Measurements from ENCODE around the gene DHFR.
A peak's percentile ranks its signal among the peaks of the same experiment; 100 is the strongest.
"Not testable (repeated sequence)": the region's sequence is repeated elsewhere in the genome, so short reads cannot be mapped to it uniquely, and the experiment has no call there.

Gene DHFR

DNA sequence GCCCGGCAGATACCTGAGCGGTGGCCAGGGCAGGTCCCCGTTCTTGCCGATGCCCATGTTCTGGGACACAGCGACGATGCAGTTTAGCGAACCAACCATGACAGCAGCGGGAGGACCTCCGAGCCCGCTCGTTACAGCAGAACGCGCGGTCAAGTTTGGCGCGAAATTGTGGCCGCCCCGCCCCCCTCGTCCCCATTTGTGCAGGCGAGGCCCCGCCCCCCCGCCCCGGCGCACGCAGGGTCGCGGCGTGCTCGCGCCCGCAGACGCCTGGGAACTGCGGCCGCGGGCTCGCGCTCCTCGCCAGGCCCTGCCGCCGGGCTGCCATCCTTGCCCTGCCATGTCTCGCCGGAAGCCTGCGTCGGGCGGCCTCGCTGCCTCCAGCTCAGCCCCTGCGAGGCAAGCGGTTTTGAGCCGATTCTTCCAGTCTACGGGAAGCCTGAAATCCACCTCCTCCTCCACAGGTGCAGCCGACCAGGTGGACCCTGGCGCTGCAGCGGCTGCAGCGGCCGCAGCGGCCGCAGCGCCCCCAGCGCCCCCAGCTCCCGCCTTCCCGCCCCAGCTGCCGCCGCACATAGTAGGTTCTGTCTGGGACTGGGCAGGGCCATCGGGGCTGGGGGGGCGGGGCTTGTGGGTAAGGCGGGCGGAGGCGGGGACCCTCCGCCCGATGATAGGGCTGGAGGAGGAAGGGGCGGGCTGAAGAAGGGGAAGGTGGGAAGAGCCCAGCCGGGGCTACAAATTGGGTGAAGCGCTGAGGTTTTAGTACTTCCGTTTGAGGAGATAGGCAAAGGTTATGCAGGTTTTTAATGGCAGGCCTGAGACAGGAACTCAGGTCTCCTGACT lies at the start of gene DHFR, which contains the start of gene MSH3:
TSS of gene DHFR (minus strand) at position 593 of the 840 bp plus-strand sequence. CDS start at position 99, 494 bp downstream.
TSS of gene MSH3 (plus strand) at position 262 of the 840 bp plus-strand sequence. CDS start at position 338, 76 bp downstream.
- peak; percentile 78 to 85 for DNase-seq (ENCODE audit: extremely low read depth in 1 of 2, low read depth in 1 of 2)

DNA sequence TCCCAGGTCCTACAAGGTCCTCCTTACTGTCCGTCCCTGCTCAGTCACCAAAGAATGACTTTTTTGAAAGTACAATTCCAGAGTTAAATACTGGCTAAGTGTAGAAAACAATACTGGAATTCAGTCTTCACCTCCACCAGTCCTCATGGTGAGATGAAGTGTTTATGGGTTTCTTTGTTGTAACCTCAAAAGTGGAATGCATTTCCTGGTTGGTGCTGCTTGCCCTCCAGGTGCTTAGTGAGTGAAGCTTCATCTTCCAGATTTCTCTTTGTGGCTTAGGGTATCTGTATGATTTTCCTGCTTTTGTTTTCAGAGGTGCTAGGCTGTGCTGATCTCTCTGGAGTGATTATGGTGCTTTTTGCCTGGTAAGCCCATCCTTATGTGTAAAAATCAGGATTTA lies 49.4 kb upstream of the DHFR start:
- no peak for DNase-seq (ENCODE audit: extremely low read depth in 1 of 2, low read depth in 1 of 2)

DNA sequence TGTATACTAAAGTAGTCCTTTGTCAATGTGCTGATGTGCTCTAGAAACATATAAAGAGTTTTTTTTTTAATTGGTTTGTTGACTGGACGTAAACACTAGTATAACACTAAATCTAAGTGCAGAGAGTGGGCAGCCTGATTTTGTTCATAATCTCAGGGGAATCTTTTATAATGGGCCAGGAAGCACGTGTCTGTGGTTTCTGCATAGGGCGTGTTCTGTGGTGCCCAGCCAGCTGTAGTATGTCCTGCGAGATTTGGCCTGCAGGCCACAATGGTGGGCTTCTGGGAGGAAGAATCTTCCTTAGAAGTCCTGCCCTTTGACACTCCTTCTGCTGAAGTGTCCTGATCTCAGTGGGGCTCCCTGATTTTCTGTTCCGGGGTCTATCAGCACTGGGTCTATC lies 49.0 kb upstream of the DHFR start:
- DNase-seq (ENCODE audit: extremely low read depth in 1 of 2, low read depth in 1 of 2): no peak

DNA sequence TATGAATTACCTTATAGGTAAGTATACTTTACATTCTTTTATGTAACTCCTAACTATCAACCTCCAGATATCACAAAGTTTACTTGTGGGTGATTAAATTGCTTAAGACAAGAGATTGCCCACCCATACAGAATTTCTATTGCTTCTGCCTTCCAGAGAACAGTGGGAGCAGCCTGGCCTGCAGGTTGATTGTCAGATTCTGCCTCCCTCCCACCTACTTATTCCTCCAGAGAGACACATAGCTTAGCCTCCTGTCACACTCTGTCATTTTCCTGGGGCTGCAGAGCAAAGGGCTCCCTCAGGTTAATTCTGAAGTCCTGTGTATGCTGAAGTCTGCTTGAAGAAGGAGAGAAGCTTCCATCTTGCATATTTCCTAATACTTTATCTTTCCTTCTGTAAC lies 48.5 kb upstream of the DHFR start:
- no peak for DNase-seq (ENCODE audit: extremely low read depth in 1 of 2, low read depth in 1 of 2)

DNA sequence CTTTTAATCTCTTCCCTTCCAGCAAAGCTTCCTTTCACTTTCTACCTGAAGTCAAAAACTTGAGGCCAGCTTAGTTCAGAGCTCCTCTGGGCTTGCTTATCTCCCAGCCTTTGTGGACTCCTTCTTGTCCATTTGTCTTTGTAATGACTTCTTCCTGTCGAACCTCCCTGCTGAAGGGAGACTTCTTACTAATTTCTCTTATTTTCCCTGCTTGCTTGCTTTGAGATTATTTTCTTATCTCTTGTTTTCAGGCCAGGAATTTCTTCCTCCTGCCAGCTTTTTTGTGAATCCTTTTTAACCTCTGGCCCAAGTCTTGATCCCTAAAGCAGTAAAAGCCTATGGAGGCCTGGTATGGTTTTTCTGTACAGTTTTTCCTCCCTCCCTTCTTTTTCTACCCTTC lies 46.8 kb upstream of the DHFR start:
- DNase-seq (ENCODE audit: extremely low read depth in 1 of 2, low read depth in 1 of 2): no peak

GRCh38 chr5:80698369-80698768 lies 43.6 kb upstream of the DHFR start:
- no peak for DNase-seq (ENCODE audit: extremely low read depth in 1 of 2, low read depth in 1 of 2)

DNA sequence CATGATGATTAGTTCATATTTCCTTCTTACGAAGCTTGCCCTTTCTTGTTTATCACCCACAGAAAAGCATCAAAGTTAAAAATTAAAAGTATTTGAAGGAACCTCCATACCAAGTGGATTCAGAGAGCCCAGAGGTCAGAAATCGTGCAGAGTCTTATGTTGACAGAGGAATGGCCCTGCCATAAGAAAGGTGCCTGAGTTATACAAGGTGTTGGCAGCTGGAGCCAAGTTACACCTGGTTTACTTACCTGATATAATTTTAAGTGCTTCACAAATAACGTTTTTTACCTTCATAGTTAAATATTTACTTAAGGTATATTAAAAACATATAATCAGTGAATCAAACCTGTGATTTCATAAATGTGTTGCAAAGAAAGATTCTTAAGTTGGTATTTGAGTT lies 42.3 kb upstream of the DHFR start:
- DNase-seq (ENCODE audit: extremely low read depth in 1 of 2, low read depth in 1 of 2): no peak

DNA sequence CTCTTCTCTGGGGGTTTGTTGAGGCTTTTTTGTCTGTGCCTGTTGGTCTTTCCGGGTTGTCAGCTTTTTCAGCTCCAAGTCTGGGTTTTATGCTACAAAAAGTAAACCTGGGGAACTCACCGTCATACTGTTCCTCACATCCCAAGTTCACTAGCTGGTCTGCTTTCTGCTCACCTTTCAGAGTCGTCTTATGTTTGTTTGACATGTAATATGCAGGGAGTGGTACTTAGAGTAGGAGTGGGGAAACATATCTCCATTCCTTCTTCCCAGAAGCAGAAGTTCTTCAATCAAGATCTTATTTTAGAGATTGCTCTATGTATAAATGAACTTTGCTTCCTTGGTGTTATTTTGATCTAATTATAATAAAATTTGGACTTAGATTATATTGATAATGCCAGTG lies 41.7 kb upstream of the DHFR start:
- DNase-seq (ENCODE audit: extremely low read depth in 1 of 2, low read depth in 1 of 2): no peak

- DNase-seq (ENCODE audit: extremely low read depth in 1 of 2, low read depth in 1 of 2): no peak
Measured at GRCh38 chr5:80695666-80696065, 40.9 kb upstream of the DHFR start.

GRCh38 chr5:80689627-80690026 lies 34.8 kb upstream of the DHFR start:
- no peak for DNase-seq (ENCODE audit: extremely low read depth in 1 of 2, low read depth in 1 of 2)

- no peak for DNase-seq (ENCODE audit: extremely low read depth in 1 of 2, low read depth in 1 of 2)
Measured at GRCh38 chr5:80688648-80689420, 34.1 kb upstream of the DHFR start.

GRCh38 chr5:80686757-80687156 lies 32.0 kb upstream of the DHFR start:
- no peak for DNase-seq (ENCODE audit: extremely low read depth in 1 of 2, low read depth in 1 of 2)

DNA sequence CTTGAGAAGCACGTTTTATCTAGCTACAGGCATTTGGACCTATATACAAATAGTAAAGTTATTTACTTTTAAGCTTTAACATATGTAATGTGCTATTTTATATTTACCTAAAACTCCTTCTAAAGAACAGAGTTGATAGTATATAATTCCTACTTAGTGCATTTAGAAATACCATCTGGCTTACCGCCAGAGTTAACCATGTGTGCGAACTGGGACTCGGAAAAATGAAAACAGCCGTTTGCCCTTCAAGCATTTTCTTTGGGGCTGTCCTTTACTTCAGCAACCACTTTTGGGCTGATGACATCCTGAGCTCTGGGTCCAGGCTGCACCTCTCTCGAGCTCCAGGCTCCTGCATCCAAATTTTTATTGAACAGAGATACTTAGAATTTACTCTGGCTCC lies 21.9 kb upstream of the DHFR start:
- DNase-seq (ENCODE audit: extremely low read depth in 1 of 2, low read depth in 1 of 2): no peak

DNA sequence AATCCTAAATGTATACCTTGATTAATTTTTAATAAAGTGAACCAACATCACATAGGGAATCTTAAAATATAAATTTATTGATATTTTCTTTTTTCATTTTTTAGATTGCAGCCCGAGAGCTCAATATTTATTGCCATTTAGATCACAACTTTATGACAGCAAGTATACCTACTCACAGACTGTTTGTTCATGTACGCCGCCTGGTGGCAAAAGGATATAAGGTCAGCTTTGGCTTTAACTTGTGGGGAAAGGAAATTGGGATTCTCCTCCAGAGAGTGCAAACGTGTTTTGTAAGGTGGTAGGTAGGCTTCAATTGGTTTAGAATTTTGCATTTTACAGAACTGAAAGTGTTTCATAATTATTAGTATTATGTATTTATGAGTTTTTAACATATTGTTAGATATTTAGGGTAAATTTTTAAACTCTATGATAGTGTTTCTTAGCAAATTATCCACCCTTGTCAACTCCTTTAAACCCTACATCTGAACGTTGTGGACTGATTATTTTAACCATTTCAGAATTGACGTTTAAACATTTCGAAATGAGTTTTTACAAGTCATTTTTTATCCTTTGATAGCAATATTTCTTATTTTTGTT lies 17.5 kb upstream of the DHFR start:
- peak in 1 of 2 donors; percentile 39 for DNase-seq (ENCODE audit: extremely low read depth in 1 of 2, low read depth in 1 of 2)

- DNase-seq (ENCODE audit: extremely low read depth in 1 of 2, low read depth in 1 of 2): no peak
Measured at GRCh38 chr5:80668016-80668969, 13.5 kb upstream of the DHFR start.

DNA sequence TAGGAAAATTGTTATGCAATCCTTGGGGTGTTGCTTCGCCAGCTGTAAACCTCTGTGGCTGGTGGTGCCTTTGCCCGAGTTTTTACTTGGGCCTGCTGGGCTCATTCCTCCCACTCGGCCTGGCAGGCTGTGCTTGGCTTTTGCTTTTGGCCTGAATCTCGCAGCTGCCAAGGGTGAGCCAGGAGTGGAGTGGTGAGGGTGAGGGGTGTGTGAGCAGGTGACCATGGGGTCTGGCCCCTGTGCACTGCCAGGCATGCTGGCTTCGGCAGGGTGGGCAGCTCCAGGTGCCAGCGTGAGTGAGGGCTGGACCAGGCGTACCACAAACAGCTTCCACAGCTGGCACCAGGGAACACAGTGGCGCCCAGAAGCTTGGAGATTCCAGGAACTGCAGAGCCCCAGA lies 12.6 kb upstream of the DHFR start:
- DNase-seq (ENCODE audit: extremely low read depth in 1 of 2, low read depth in 1 of 2): no peak

DNA sequence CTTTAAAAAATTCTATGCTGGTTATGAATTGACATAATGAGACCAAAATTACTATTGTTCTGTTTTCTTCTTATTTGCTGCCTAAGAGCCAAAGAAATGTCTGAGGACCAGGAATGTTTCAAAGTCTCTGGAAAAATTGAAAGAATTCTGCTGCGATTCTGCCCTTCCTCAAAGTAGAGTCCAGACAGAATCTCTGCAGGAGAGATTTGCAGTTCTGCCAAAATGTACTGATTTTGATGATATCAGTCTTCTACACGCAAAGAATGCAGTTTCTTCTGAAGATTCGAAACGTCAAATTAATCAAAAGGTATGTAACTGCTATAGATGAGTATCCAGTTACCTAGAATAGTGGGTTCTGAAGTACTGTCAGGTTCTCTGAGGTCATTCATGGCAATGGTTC lies 10.3 kb upstream of the DHFR start:
- no peak for DNase-seq (ENCODE audit: extremely low read depth in 1 of 2, low read depth in 1 of 2)

- DNase-seq (ENCODE audit: extremely low read depth in 1 of 2, low read depth in 1 of 2): no peak
Measured at GRCh38 chr5:80662108-80662507, 7.3 kb upstream of the DHFR start.

DNA sequence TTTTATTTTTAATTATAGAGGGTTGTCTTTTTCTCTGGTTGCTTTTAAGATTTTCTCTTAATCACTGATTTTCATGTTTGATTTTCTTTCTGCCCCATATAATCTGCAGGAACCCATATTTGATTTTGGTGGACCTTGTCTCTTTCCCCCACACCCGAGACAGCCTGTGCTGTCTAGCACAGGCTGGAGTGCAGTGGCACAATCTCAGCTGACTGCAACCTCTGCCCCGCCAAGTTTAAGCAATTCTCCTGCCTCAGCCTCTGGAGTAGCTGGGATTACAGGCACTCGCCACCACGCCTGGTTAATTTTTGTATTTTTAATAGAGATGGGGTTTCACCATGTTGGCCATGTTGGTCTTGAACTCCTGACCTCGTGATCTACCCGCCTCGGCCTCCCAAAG lies 5.9 kb upstream of the DHFR start:
- DNase-seq (ENCODE audit: extremely low read depth in 1 of 2, low read depth in 1 of 2): not testable (repeated sequence)

DNA sequence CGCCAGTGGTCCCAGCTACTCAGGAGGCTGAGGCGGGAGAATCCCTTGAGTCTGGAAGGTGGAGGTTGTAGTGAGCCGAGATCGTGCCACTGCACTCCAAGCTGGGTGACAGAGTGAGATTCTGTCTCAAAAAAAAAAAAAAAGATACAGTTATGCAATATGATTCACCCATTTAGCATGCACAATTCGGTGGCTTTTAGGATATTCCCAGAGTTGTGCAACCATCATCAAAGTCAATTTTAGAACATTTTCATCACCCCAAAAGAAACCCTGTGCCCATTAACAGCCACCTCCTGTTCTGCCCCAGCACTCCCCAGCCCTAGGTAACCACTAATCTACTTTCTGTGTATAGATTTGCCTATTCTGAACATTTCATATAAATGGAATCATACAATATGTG lies 4.3 kb upstream of the DHFR start:
- no peak for DNase-seq (ENCODE audit: extremely low read depth in 1 of 2, low read depth in 1 of 2)

GRCh38 chr5:80656425-80656824 lies 1.6 kb upstream of the DHFR start:
- no peak for DNase-seq (ENCODE audit: extremely low read depth in 1 of 2, low read depth in 1 of 2)

All from stimulated activated CD8-positive, alpha-beta memory T cell treated with anti-CD3 and anti-CD28 coated beads, Interleukin-7, amount 100 ng/mL, for 48 hours (primary cell).